ENCODE measurements around the gene DPYSL5. TPM values are rescaled to one million over a fixed set of nuclear protein-coding genes. Genes with fewer than 3 reads are reported as not detected.
A peak's percentile ranks its signal among the peaks of the same experiment; 100 is the strongest.

Gene DPYSL5
- total and polyA plus RNA-seq, 9 of the 15 experiments (the other 6 are each of a cell fraction or from before 2014, with no cell fraction given) = 0.06 TPM; not detected in 8

DNA sequence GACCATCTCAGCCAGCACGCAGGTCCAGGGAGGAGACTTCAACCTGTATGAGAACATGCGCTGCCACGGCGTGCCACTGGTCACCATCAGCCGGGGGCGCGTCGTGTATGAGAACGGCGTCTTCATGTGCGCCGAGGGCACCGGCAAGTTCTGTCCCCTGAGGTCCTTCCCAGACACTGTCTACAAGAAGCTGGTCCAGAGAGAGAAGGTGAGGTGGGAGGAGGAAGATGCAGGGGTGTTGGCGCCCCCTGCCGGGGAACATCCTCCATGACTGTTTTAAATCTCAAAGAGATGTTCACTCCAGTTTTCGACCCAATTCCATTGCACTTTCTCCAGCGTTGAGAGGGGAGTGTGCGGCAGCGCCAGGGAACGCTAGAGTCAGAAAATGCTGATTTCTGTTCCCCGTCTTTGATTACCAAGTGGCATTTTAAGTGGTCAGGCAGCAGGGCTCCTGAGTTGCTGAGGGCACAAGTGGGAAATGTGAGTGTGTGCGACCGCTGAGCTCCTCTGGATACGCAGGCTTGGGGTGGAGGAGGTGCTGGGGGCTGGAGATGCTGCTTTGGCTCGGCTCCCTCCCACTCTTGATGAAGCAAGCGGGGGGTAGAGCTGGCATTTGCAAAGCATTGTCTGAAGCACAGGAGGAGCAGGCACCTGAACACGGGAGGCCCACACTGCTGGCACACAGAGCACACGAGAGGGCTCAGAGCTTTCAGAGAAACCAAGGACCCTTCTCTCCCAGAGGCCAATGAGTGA is 94.8 kb downstream of the DPYSL5 start (continued):
- TF ChIP-seq, protein P1, sequence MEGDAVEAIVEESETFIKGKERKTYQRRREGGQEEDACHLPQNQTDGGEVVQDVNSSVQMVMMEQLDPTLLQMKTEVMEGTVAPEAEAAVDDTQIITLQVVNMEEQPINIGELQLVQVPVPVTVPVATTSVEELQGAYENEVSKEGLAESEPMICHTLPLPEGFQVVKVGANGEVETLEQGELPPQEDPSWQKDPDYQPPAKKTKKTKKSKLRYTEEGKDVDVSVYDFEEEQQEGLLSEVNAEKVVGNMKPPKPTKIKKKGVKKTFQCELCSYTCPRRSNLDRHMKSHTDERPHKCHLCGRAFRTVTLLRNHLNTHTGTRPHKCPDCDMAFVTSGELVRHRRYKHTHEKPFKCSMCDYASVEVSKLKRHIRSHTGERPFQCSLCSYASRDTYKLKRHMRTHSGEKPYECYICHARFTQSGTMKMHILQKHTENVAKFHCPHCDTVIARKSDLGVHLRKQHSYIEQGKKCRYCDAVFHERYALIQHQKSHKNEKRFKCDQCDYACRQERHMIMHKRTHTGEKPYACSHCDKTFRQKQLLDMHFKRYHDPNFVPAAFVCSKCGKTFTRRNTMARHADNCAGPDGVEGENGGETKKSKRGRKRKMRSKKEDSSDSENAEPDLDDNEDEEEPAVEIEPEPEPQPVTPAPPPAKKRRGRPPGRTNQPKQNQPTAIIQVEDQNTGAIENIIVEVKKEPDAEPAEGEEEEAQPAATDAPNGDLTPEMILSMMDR (IDR thresholded peaks at IDR 0.05 in 2 of 3, conservative IDR thresholded peaks at IDR 0.05 in 1 of 3; ENCODE audit: insufficient read depth in 2 of 3, low read depth in 1 of 3, low read length in 3 of 3) = peak; percentile 84 to 94 (median 89)
- TF ChIP-seq RNF2 (IDR thresholded peaks at IDR 0.05) = no peak
- 0 out of 2 replicates have a peak, but pooled peaks have one; percentile 18 for TF ChIP-seq BMI1 (IDR thresholded peaks at IDR 0.05; ENCODE audit: low read length)
- TF ChIP-seq ZC3H8 (IDR thresholded peaks at IDR 0.05) = no peak
- TF ChIP-seq ETV1 (tag; conservative IDR thresholded peaks at IDR 0.05; ENCODE audit: low read depth) = no peak; the same call in 1 of the 2 replicates
- no peak for TF ChIP-seq FOXM1 (IDR thresholded peaks at IDR 0.05; ENCODE audit: low read depth)
- TF ChIP-seq FOXM1 (CRISPR knock-in tag; IDR thresholded peaks at IDR 0.05; ENCODE audit: low read depth) = no peak
- TF ChIP-seq SMC3 (conservative IDR thresholded peaks at IDR 0.05; ENCODE audit: insufficient read depth, low read depth, low read length) = peak; percentile 82
- TF ChIP-seq CTBP1 (IDR thresholded peaks at IDR 0.05; ENCODE audit: borderline replicate concordance) = peak; percentile 78; the same call in 1 of the 2 replicates
- TF ChIP-seq JUND (IDR thresholded peaks at IDR 0.05; ENCODE audit: borderline replicate concordance, low read depth, low read length) = peak; percentile 9; the same call in 1 of the 2 replicates
- TF ChIP-seq JUND (tag; IDR thresholded peaks at IDR 0.05; ENCODE audit: borderline replicate concordance, low read depth, low read length) = no peak; the same call in 2 of the 3 replicates
- TF ChIP-seq, protein P2, sequence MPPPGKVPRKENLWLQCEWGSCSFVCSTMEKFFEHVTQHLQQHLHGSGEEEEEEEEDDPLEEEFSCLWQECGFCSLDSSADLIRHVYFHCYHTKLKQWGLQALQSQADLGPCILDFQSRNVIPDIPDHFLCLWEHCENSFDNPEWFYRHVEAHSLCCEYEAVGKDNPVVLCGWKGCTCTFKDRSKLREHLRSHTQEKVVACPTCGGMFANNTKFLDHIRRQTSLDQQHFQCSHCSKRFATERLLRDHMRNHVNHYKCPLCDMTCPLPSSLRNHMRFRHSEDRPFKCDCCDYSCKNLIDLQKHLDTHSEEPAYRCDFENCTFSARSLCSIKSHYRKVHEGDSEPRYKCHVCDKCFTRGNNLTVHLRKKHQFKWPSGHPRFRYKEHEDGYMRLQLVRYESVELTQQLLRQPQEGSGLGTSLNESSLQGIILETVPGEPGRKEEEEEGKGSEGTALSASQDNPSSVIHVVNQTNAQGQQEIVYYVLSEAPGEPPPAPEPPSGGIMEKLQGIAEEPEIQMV (tag; conservative IDR thresholded peaks at IDR 0.05; ENCODE audit: low read depth) = no peak
- TF ChIP-seq, protein P3, sequence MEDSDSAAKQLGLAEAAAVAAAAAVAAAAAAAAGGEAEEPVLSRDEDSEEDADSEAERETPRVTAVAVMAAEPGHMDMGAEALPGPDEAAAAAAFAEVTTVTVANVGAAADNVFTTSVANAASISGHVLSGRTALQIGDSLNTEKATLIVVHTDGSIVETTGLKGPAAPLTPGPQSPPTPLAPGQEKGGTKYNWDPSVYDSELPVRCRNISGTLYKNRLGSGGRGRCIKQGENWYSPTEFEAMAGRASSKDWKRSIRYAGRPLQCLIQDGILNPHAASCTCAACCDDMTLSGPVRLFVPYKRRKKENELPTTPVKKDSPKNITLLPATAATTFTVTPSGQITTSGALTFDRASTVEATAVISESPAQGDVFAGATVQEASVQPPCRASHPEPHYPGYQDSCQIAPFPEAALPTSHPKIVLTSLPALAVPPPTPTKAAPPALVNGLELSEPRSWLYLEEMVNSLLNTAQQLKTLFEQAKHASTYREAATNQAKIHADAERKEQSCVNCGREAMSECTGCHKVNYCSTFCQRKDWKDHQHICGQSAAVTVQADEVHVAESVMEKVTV (CRISPR knock-in tag; IDR thresholded peaks at IDR 0.05) = 0 out of 2 replicates have a peak, but pooled peaks have one; percentile 23
- TF ChIP-seq, protein P4, sequence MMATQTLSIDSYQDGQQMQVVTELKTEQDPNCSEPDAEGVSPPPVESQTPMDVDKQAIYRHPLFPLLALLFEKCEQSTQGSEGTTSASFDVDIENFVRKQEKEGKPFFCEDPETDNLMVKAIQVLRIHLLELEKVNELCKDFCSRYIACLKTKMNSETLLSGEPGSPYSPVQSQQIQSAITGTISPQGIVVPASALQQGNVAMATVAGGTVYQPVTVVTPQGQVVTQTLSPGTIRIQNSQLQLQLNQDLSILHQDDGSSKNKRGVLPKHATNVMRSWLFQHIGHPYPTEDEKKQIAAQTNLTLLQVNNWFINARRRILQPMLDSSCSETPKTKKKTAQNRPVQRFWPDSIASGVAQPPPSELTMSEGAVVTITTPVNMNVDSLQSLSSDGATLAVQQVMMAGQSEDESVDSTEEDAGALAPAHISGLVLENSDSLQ (IDR thresholded peaks at IDR 0.05) = no peak
- TF ChIP-seq ZNF184 (CRISPR knock-in tag; IDR thresholded peaks at IDR 0.05) = no peak
- TF ChIP-seq, protein P5, sequence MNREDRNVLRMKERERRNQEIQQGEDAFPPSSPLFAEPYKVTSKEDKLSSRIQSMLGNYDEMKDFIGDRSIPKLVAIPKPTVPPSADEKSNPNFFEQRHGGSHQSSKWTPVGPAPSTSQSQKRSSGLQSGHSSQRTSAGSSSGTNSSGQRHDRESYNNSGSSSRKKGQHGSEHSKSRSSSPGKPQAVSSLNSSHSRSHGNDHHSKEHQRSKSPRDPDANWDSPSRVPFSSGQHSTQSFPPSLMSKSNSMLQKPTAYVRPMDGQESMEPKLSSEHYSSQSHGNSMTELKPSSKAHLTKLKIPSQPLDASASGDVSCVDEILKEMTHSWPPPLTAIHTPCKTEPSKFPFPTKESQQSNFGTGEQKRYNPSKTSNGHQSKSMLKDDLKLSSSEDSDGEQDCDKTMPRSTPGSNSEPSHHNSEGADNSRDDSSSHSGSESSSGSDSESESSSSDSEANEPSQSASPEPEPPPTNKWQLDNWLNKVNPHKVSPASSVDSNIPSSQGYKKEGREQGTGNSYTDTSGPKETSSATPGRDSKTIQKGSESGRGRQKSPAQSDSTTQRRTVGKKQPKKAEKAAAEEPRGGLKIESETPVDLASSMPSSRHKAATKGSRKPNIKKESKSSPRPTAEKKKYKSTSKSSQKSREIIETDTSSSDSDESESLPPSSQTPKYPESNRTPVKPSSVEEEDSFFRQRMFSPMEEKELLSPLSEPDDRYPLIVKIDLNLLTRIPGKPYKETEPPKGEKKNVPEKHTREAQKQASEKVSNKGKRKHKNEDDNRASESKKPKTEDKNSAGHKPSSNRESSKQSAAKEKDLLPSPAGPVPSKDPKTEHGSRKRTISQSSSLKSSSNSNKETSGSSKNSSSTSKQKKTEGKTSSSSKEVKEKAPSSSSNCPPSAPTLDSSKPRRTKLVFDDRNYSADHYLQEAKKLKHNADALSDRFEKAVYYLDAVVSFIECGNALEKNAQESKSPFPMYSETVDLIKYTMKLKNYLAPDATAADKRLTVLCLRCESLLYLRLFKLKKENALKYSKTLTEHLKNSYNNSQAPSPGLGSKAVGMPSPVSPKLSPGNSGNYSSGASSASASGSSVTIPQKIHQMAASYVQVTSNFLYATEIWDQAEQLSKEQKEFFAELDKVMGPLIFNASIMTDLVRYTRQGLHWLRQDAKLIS (CRISPR knock-in tag; IDR thresholded peaks at IDR 0.05) = no peak

All from K562 (cell line).